H1 (cell line): ENCODE measurements around the gene PRDM10. TPM values are rescaled to one million over a fixed set of nuclear protein-coding genes. Genes with fewer than 3 reads are reported as not detected.

Source experiments
- CHD2 ChIP-seq: IDR thresholded peaks from 2 replicates; pipeline ENCODE4 v1.6.1; 2012; ENCODE audit warnings: low read length, improper control_type of control experiment
- CREB1 ChIP-seq: IDR thresholded peaks from 2 replicates; pipeline ENCODE4 v1.6.1; 2012; ENCODE audit warnings: inconsistent platforms
- HDAC2 ChIP-seq, 2 experiments: fragments of 300-600 bp in 1 of 2; sonication (generic) in 1 of 2; IDR thresholded peaks; 2 replicates each; pipeline ENCODE4 v1.6.1; 2011 to 2012; ENCODE audit warnings: low read depth in 2 of 2, low read length in 2 of 2, mild to moderate bottlenecking in 2 of 2, moderate library complexity in 2 of 2, borderline replicate concordance in 1 of 2, inconsistent platforms in 1 of 2
- RBBP5 ChIP-seq: IDR thresholded peaks from 2 replicates; pipeline ENCODE4 v1.7.1; 2012; ENCODE audit warnings: low read depth, mild to moderate bottlenecking, inconsistent platforms, low read length, moderate library complexity, borderline replicate concordance
- SP4 ChIP-seq: IDR thresholded peaks from 2 replicates; pipeline ENCODE4 v1.6.1; 2012; ENCODE audit warnings: low read length, inconsistent platforms
- polyA plus RNA-seq, 7 experiments: library from polyadenylated mRNA; depleted of rRNA in 3 of 7; stranded (reverse) in 5 of 7; unstranded in 2 of 7; fragments of >200 nt in 5 of 7; fragments of 200-250 nt in 2 of 7; gene quantifications; 1 replicate in 5 of 7; 2 replicates in 1 of 7; 4 replicates in 1 of 7; pipeline versions ENCODE4 v1.2.1 to v1.2.3, GENCODE V29; 2011 to 2013; ENCODE audit warnings: missing spikeins in 2 of 7, mixed read lengths in 2 of 7
- total RNA-seq: library from RNA; stranded (reverse); fragmentation: NEBNext Ultra II Directional; extraction: Animal tissue kit (Norgen Biotek cat#: 25700); gene quantifications from 2 replicates; pipeline ENCODE4 v1.2.1, GENCODE V29; 2021
- TF ChIP-seq, protein P1 (sequence below): fragments of 300-600 bp; sonication (generic); IDR thresholded peaks from 2 replicates; pipeline ENCODE4 v1.7.1; 2012; ENCODE audit warnings: low read length, moderate library complexity, mild to moderate bottlenecking, inconsistent platforms; ENCODE audit not compliant: insufficient replicate concordance
- TF ChIP-seq, protein P2 (sequence below): IDR thresholded peaks from 2 replicates; pipeline ENCODE4 v1.6.1; 2011; ENCODE audit warnings: low read depth, mild to moderate bottlenecking, low read length; ENCODE audit not compliant: insufficient read depth
- TF ChIP-seq, protein P3 (sequence below): IDR thresholded peaks from 2 replicates; pipeline ENCODE4 v1.6.1; 2012; ENCODE audit warnings: low read length, inconsistent platforms

The PRDM10 gene
- total and polyA plus RNA-seq, 2 of the 8 experiments (the other 6 are each of a cell fraction or from before 2014, with no cell fraction given): 15.5 to 19.2 TPM

DNA sequence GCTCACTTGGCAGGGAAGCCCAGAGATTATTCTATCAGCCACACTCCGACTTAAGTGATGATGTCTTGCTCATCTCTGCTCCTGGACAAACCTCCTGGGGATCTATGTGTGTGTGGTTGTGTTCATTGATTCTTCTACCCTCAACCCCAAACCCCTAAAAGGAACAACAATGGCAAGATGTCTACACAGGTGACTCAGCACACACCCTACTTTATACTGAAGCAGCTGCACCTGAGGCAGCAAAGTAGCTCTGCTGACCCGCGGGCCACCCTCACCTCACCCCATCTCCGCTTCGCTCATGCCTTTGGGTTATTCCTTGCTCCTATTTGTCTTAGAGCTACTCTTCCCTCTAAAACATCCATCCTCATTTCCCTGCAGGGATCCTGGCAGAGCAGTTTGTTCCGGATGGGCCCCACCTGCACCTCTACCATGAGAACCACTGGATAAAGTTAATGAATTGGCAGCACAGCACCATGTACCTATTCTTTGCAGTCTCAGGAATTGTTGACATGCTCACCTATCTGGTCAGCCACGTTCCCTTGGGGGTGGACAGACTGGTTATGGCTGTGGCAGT lies 148.3 kb downstream of the PRDM10 start (continued):
- TF ChIP-seq, protein P1, sequence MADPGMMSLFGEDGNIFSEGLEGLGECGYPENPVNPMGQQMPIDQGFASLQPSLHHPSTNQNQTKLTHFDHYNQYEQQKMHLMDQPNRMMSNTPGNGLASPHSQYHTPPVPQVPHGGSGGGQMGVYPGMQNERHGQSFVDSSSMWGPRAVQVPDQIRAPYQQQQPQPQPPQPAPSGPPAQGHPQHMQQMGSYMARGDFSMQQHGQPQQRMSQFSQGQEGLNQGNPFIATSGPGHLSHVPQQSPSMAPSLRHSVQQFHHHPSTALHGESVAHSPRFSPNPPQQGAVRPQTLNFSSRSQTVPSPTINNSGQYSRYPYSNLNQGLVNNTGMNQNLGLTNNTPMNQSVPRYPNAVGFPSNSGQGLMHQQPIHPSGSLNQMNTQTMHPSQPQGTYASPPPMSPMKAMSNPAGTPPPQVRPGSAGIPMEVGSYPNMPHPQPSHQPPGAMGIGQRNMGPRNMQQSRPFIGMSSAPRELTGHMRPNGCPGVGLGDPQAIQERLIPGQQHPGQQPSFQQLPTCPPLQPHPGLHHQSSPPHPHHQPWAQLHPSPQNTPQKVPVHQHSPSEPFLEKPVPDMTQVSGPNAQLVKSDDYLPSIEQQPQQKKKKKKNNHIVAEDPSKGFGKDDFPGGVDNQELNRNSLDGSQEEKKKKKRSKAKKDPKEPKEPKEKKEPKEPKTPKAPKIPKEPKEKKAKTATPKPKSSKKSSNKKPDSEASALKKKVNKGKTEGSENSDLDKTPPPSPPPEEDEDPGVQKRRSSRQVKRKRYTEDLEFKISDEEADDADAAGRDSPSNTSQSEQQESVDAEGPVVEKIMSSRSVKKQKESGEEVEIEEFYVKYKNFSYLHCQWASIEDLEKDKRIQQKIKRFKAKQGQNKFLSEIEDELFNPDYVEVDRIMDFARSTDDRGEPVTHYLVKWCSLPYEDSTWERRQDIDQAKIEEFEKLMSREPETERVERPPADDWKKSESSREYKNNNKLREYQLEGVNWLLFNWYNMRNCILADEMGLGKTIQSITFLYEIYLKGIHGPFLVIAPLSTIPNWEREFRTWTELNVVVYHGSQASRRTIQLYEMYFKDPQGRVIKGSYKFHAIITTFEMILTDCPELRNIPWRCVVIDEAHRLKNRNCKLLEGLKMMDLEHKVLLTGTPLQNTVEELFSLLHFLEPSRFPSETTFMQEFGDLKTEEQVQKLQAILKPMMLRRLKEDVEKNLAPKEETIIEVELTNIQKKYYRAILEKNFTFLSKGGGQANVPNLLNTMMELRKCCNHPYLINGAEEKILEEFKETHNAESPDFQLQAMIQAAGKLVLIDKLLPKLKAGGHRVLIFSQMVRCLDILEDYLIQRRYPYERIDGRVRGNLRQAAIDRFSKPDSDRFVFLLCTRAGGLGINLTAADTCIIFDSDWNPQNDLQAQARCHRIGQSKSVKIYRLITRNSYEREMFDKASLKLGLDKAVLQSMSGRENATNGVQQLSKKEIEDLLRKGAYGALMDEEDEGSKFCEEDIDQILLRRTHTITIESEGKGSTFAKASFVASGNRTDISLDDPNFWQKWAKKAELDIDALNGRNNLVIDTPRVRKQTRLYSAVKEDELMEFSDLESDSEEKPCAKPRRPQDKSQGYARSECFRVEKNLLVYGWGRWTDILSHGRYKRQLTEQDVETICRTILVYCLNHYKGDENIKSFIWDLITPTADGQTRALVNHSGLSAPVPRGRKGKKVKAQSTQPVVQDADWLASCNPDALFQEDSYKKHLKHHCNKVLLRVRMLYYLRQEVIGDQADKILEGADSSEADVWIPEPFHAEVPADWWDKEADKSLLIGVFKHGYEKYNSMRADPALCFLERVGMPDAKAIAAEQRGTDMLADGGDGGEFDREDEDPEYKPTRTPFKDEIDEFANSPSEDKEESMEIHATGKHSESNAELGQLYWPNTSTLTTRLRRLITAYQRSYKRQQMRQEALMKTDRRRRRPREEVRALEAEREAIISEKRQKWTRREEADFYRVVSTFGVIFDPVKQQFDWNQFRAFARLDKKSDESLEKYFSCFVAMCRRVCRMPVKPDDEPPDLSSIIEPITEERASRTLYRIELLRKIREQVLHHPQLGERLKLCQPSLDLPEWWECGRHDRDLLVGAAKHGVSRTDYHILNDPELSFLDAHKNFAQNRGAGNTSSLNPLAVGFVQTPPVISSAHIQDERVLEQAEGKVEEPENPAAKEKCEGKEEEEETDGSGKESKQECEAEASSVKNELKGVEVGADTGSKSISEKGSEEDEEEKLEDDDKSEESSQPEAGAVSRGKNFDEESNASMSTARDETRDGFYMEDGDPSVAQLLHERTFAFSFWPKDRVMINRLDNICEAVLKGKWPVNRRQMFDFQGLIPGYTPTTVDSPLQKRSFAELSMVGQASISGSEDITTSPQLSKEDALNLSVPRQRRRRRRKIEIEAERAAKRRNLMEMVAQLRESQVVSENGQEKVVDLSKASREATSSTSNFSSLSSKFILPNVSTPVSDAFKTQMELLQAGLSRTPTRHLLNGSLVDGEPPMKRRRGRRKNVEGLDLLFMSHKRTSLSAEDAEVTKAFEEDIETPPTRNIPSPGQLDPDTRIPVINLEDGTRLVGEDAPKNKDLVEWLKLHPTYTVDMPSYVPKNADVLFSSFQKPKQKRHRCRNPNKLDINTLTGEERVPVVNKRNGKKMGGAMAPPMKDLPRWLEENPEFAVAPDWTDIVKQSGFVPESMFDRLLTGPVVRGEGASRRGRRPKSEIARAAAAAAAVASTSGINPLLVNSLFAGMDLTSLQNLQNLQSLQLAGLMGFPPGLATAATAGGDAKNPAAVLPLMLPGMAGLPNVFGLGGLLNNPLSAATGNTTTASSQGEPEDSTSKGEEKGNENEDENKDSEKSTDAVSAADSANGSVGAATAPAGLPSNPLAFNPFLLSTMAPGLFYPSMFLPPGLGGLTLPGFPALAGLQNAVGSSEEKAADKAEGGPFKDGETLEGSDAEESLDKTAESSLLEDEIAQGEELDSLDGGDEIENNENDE: no peak
- TF ChIP-seq CHD2 (no peak), RBBP5 (no peak), SP4 (no peak), CREB1 (no peak), HDAC2 (IDR thresholded peaks at IDR 0.05; ENCODE audit: borderline replicate concordance in 1 of 2, low read depth in 2 of 2, low read length in 2 of 2) (no peak)
- TF ChIP-seq, protein P2, sequence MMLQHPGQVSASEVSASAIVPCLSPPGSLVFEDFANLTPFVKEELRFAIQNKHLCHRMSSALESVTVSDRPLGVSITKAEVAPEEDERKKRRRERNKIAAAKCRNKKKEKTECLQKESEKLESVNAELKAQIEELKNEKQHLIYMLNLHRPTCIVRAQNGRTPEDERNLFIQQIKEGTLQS: no peak
- TF ChIP-seq, protein P3, sequence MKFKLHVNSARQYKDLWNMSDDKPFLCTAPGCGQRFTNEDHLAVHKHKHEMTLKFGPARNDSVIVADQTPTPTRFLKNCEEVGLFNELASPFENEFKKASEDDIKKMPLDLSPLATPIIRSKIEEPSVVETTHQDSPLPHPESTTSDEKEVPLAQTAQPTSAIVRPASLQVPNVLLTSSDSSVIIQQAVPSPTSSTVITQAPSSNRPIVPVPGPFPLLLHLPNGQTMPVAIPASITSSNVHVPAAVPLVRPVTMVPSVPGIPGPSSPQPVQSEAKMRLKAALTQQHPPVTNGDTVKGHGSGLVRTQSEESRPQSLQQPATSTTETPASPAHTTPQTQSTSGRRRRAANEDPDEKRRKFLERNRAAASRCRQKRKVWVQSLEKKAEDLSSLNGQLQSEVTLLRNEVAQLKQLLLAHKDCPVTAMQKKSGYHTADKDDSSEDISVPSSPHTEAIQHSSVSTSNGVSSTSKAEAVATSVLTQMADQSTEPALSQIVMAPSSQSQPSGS: no peak
